Fibroblast of skin of back (primary cell): ENCODE results near the gene COL16A1.

ENCODE experiments used
- DNase-seq: peaks from one replicate; pipeline ENCODE4 v3.0.0-alpha.2; 2013

Gene COL16A1

DNA sequence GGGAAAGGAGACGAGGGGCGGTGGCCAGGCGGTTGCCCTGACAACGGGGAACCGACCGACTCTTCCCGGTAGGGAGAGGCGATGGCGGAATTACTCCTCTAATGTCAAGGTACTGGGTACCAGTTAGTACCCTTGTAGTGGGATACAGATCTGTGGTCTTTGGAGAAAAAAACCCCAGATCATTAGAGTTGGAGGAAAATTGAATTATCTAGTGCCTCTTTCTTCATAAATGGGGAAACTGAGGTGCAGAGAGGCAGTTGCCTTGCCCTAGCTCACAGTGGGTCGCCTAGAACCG, 58.6 kb downstream of the COL16A1 start:
- no peak for DNase-seq

DNA sequence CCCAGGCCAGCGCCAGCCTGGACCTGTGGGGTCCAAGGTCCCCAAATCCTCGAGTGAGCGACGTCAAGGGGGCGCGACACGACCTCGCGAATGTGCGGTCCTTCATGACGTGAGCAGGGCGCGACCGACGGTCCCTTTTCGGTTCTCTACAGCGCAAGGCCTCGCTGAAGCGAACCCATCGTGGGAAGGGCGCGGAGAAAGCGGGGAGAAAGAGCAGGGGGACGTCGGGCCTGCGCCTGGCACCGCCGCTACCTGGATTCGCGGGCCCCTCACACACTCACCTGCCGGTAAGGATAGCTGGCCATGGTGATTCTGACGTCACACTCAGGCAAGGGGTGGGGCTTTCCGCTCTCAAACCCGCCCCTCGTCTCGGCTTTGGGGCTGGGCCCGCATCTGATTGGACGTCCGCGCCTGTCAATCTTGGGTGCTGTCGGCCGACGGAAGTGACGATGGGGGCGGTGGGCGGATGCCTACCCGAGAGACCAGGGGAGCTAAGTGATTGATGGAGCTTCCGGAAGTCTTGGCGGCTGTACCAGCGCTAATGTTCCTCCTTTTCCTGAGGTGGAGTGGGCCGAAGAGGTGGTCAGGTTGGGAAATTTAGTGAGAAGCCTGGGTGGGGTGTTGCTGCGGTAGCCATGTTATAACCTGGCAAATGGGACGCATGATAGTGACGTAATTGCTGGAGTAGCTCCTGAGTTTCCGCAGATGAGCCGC, 59.1 kb downstream of the COL16A1 start, which contains the start of gene PEF1:
Gene PEF1, minus strand, starts transcription at position 317 of the 714 bp plus-strand sequence. Its CDS starts 12 bp downstream, at position 305.
- DNase-seq = peak; percentile 97

DNA sequence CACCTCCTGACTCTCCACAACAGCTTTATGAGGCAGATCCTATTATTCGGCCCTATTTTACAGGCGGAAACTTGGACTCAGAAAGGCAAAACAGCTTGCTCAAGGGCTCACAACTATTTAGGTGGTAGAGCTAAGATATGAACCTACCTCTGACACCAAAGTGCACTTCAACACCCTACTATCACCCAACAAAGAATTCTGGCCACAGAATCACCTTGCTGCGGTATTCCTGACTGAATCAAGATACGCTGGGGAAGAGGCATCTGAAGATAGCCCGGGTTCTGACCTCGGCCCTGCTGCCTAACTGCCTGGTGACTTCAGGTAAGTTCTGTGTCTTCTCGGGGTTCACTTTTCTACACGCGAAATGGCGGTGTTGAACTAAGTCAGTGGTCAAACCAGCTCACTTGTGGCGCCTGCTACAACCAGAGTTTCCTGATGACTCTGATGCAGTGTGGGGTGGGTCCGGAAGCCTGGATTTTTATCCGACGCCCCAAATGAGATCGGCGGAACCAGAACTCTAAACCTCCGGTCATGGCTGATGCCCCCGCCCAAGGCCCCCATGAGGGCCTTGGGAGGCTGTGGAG, 59.7 kb downstream of the COL16A1 start:
- no peak for DNase-seq

DNA sequence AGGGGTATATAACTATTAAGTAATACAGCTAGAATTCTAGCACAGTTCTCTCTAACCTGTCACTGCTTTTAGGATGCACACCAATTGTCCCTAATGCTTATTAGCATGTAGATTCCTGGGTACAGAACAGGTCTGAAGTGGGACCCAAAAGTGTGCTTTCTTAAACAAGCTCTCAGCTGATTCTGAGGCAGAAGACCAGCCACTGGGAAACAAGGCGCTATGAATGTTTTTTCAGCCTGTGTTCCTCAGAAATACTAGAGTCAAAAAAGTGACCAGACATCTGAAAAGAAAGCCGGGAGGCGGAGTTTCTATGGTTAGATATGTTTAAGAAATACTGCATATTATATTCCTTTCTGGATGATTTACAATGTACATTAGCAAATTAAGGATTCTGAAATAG, 60.9 kb downstream of the COL16A1 start:
- no peak for DNase-seq

DNA sequence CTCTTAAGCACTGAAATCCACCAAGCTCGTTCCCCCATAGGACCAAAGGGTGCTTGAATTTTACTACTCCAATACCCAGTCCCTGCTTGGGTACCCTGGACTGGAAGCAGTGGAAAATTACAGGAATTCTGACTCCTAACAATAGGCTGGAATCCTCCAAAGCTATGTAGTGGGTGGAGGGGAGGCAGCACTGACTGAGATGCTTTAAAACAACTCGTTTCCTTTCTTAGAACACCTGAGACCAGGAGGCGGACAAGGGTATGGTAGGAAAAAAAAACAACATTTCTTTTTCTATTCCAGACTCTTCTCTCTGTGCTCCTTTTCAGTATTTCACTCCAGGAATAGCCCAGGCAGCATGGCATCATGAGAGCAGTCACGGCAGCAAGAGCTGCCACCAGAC, 61.5 kb downstream of the COL16A1 start:
- no peak for DNase-seq

DNA sequence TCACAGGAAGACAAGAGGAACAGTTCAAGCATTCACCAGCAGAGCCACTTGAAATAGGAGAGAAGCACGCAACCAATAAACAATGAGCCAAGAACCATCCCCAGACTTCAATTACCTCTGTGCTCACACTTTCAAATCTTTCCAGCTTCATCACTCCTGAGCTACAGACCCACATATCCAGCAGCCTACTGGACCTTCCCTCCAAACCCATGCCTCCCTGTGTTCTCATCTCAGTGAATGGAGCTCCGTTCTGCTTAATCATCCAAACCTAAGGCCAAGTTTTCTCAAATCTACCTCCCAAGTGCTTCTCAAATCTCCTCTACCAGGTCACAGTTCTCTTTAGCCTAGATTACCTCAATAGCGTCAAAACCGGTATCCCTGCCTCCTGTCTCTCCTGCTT, 62.9 kb downstream of the COL16A1 start:
- DNase-seq = no peak

DNA sequence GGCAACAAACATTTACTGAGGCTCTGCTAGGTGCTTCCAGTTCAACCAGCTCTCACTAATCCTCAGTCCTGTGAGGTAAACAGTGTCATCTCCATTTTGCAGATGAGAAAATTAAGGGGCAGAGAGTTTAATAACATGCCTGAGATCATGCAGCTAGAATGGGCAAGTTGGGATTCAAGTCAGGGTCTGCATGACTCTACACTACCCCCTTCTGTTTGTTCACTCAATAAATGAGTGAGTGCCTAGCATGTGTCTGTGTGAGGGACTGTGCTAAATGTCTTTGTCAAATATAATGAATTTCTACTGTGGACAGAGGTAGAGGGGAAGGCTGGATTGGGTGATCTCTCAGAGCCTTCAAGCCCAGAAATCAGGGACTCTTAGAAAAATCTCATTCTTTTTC, 63.6 kb downstream of the COL16A1 start:
- DNase-seq = no peak

DNA sequence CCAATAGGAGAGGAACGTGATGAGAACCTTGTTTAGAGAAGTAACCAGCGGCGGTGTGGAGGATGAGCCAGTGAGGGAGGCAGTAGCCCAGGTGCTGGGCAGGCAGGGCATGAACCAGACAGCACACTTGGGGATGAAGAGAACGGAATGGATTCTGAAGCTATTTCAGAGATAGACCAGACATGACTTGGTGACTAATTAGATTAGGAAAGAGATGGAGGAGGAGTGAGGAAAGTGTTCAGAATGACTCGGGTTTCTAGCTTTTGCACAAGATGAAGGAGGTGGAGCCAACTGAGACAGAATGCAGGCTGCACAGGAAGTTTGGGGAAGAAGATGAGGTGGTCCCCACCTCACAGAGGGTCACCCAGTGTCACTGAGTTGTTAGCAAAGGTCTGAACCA, 64.3 kb downstream of the COL16A1 start:
- peak; percentile 55 for DNase-seq

DNA sequence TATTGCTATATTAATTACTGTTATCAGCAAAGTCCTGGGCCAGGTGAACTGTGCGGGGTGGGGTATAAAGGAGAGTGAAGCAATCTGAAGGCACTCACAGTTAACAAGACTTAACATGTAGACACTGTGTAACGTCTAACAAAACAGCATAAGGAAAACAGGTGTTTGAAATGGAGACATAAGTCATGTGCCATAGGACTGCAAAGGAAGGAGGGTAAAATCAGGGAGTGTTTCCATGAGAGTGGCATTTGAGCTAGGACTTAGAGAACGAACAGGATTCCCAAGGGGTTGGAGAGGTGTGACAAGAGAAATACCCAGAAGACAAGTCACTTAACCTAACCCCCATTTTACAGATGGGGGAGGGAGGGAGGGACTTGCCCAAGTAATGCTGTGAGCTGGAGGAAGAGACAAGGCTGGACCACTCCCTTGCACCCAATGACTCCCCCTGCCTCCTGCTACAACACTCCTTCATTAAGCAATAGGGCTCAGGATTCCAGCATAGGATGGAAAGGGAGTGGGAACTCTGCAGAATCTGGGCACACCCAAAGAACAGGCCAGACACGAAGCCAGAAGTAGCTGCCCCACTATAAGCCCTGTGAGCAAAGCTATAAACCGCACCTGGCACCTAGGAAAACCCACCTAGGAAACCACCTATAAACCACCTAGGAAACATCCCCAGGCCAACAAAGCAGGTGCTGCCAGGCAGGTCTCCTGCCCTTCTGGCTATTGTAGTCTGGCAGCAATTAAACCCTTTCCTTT, 65.7 kb downstream of the COL16A1 start:
- DNase-seq = no peak

DNA sequence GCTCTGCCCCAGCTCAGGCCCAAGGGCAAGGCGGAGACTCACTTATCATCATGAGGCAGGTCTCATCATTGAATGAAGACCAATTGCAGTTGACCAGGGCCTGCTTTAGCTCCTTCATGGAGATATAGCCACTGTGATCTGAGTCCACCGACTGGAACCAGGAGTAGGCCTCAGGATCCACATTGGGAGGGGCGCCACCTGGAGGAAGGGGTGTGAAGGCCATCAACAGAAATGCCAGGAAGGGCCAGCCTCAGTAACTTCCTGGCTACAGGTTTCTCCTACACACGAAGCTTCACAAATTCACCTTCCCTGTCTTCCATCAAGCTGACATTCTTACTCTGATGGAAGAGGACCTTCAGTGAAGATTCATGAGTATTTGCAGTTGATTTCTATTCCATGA, 70.7 kb downstream of the COL16A1 start:
- DNase-seq = no peak

DNA sequence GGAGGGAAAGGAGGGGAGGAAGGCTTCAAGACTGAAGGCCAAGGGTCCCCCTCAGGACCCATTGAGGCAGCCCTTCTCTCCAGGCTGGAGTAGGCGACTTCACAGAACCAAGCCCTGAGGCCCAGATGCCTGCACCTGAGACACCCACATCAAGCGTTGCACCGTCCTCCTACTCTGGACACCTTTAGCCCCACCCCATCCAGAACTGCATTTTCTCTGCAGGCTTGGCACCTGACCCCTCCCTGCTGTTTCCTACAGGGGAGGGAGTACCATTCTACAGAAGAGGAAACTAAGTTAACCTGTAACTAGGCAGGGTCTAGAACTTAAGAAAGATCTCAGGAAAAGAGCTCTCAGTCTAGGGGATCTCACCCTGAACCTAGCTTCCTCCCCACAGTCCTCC, 71.2 kb downstream of the COL16A1 start:
- DNase-seq = no peak

DNA sequence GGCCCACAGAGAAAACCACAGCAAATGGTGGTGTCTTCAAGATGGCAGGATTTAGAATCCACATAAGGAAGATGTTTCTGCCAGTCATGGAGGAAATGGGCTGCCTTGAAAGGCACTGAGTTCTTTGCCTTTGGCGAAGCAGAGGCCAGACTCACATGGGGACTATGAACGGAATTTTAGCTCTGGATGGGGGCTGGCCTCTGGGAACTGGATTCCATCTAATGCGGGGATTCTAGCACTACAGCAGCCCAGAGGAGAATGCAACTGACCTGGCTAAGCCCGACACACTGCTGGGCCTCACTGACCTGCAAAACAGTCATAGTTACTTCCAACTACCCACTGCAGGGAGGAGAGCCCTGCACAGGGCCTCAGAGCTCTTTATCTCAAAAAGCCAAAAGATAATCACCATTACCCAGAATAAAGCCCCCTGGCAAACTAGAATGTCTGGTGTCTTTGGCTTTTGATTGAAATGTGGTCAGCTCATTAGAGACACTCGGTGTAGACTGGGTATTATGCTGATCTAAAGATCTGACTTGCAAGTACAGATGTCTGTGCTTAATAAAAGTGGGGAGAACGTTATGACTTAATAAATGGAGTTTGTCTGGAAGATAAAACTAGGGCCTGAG, 74.8 kb downstream of the COL16A1 start:
- no peak for DNase-seq

DNA sequence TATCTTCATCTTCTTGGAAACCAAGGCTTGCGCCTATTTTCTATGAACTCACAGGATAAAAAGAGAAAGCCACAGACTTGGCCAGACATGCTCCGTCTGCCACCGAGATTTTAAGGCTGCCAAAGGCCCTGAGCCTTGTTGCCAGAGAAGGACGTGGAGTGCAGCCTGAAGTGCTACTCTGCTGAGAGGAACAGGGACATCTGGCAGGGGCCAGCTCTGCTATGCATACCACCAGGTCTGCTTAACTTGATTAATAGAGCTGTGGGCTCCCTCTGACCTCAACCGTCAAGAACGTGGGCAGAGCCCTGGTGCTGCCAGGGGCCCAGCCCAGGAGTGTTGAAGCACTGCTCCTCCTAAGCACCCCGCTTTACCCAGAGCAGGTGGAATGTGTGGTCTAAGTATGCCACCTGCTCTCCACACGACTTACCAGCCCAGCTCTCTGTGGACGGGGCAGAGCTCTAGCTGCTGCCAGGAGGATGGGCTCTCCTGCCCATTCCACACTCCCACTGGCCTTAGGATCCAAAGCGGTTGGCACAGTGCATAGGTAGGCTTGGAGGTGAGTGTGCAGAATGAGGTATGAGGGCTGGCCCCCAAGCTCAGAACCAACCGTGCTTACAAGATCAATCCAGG, 75.8 kb downstream of the COL16A1 start:
- no peak for DNase-seq

DNA sequence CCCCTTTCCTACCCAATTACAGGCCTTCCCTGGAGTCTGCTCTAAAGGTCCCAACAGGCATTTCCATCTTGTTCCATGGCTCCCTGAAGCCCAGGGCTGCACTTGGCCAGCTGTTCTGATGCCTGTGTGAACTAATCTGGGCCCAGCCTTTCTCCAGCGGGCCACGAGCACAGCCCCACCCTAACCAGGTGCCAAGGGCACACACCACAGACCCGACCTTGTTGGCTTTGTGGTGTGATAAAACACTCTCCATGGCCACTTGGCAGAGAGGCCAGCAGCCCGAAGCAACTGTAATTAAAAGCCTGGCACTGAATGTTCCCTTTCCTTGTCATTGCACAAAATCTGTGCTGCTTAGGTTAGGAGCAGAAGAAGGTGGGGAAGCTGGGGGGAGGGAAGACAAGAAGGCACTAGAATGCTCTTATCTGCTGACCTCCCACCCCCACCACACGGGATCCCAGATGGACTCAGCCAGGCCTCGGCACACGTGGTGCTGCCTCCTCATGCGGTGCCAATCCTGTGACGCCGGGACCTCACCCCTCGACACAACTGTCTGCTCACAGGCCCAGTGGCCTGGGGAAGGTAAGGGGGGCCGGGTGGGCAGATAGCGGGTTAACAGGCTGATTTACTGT, 76.4 kb downstream of the COL16A1 start:
- no peak for DNase-seq

DNA sequence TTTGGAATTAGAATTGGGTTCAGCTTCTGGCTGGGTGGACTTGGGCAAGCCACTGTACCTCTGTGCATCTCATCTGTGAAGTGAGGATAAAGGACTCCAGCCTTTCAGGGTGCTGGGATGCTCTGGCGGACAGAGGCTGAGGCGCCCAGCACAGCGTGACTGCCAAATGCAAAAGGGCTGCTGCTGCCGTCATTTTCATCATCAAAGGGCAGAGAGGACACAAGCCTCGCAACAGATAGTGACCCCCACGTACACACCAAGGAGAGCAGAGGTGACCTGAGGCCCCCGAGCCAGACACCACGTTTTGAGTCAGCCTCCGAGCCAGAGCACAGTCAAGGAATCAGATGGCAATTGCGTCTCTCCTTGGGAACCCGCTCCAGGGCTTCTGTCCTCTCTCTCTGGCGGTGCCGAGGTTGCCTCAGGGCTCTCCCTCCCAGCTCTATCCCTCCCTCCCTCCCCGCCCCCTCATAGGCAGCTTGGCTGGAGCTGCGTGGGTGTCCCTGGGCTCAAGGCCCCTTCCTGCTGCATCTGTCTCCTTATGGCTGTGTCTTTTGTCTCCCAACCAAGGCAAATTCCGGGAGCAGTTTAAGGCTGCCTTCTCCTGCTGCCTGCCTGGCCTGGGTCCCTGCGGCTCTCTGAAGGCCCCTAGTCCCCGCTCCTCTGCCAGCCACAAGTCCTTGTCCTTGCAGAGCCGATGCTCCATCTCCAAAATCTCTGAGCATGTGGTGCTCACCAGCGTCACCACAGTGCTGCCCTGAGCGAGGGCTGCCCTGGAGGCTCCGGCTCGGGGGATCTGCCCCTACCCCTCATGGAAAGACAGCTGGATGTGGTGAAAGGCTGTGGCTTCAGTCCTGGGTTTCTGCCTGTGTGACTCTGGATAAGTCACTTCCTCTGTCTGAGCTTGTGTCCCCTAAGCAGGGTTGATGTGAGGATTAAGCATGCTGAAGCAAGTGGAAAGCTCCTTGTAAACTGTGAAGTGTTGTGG, 77.3 kb downstream of the COL16A1 start:
- DNase-seq = no peak

DNA sequence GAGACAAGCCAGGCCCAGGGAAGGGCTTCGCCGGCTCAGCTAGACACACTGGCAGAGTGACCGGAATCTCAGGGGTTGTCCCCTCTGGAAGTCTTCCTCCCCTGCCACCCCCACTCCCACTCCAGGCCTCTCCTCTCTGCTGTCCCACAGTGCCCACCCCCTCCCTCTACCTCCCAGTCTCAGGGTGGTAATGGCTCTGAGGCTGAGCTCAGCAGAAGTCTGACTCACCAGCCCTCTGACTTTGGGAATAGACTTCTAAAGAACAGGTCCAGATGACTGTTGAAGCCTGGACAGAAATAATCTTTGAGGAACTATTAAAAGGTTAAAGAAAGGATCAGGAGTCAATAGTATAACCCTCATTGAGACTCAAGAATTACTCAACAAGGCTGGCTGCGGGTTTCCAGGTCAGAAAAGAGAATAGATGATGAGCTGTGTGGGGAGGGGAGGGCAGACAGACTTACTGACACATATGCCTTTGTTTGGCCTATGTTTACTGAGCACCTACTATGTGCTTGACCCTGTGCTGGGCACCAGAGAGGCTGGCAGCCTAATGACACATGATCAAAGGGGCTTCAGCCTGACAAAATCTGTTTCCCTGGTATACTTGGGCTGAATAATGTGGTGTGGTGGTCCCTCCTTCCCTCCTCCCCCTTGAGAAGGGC, 78.1 kb downstream of the COL16A1 start:
- DNase-seq = peak; percentile 46

DNA sequence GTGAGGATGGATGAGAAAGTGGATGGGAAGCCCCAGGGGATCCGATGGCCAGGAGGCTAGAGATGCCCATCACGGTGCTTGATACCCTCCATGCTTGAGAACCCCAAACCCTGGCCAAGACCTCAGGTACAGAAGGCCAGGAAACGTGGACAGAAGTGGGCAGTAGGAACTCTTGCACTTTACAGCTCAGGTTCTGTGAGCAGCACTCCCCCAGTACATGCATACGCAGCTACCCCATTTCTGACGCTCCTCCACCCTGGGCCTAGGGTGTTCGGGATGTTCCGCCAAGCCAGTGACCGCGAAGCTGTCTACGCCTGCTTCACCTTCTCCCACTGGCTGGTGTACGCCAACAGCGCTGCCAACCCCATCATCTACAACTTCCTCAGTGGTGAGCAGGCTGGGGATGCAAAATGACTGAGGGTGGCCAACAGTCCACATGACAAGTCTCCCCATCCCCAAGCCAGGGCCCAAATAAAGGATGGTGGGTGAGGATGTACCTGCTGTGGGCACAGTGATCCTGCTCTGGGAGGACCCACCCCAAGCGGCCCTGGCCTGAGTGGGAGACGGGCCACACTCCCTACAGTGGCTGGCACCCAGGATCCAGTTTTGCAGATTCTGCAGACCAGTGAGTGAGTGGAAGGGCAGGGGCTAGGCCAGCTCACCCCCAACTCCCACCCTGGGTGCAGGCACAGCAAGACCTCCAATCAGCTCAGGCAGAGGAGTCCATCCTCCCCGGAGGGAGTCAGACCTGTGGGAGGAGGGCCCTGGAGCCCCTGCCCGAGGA, 78.9 kb downstream of the COL16A1 start:
- DNase-seq = no peak

DNA sequence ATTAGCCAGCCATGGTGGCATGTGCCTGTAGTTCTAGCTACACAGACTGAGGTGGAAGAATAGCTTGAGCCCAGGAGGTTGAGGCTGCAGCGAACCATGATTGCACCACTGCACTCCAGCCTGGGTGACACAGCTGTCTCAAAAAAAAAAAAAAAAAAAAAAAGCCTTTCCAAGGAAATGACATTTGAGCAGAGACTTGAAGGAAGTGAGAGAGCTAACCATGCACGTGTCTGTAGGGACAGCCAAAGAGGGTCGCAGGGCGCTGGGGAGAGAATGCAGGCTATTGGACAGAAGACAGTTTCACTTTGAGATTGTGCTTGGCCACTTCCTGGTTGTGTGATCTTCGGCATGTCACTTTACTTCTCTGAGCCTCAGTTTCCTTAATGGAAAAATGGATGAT, 79.5 kb downstream of the COL16A1 start:
- no peak for DNase-seq

DNA sequence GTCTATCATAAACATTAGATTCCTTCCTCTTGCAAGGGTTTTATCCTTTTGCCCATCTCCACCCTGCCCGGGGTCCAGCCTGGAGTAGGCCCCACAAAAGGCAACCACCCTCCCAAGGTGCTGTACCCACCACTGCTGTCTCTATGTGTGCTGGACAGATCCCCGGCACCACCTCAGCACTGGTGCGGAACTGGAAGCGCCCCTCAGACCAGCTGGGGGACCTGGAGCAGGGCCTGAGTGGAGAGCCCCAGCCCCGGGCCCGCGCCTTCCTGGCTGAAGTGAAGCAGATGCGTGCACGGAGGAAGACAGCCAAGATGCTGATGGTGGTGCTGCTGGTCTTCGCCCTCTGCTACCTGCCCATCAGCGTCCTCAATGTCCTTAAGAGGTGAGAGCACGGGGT, 80.5 kb downstream of the COL16A1 start:
- no peak for DNase-seq
